Activated CD8-positive, alpha-beta memory T cell treated with anti-CD3 and anti-CD28 coated beads, Interleukin-2, amount 50 U/mL, for 4 hours (primary cell): Measurements from ENCODE around the gene NAA35.

Source experiments
- DNase-seq: peaks from one replicate; pipeline ENCODE4 v3.0.0-alpha.2; 2020

The NAA35 gene

DNA sequence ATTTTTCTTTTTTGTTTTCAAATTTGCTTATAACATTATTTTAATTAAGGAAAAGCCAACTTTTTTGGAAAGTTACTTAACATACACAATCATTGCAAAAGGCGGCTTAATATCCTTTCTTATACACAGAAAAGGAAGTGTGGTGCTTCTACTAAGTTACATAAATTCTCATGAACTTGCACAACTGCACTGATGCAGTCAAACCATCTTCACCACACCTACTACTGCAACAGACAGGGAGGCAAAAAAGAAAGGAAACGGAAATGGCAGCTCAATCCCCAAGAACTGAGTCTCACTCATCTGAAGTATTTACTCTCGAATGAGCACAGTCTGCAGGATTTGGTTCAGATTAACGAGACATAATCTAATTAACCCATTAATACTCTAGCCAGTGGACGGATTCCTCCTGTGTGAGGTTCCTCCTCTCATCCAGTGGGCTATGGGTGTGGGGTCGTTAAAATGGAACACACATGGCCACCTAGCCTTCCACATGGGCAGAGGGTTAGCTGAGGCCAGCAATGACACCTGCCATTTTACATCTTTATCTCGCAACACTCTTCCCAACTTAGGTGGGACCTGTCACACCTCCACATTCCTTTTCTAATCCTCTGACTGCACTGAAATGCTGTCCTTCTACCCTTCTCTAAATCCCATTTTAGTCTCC is 128.4 kb downstream of the NAA35 start:
- no peak for DNase-seq
